Lower leg skin (tissue), 3 donors: ENCODE data around the gene PTGES2.
"Not testable (repeated sequence)": the region's sequence is repeated elsewhere in the genome, so short reads cannot be mapped to it uniquely, and the experiment has no call there.

Experiments used
- CTCF ChIP-seq, 3 donors: fragments of 450-650 bp; IDR thresholded peaks; one replicate each; pipeline ENCODE4 v1.5.1; 2016; ENCODE audit warnings: antibody characterized with exemption in 3 of 3, mild to moderate bottlenecking in 3 of 3, moderate library complexity in 2 of 3
- POLR2A ChIP-seq, 2 donors: fragments of 450-650 bp; IDR thresholded peaks; one replicate each; pipeline ENCODE4 v1.6.1; 2016 to 2017; ENCODE audit warnings: antibody characterized with exemption in 2 of 2, mild to moderate bottlenecking in 1 of 2, moderate library complexity in 1 of 2

DNA sequence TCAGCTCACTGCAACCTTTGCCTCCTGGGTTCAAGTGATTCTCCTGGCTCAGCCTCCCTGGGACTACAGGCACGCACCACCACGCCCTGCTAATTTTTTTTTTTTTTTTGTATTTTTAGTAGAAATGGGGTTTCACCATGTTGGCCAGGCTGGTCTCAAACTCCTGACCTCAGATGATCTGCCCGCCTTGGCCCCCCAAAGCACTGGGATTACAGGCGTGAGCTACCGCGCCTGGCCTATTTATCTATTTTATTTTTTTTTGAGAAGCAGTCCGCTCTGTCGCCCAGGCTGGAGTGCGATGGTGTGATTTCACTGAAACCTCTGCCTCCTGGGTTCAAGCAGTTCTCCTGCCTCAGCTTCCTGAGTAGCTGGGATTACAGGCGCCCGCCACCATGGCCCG is 56.1 kb downstream of the PTGES2 start:
- TF ChIP-seq POLR2A, CTCF (IDR thresholded peaks at IDR 0.05): not testable (repeated sequence)
